Thyroid gland (tissue), 4 donors: ENCODE measurements around the gene AIM2. TPM values are rescaled to one million over a fixed set of nuclear protein-coding genes. Genes with fewer than 3 reads are reported as not detected.

Source experiments
- DNase-seq, 2 donors: peaks; one replicate each; pipeline ENCODE4 v3.0.0-alpha.2; 2019
- H3K27ac ChIP-seq, 3 donors: fragments of 200-600 bp; sonication (generic); 1 replicate in 2 of 3; 2 replicates in 1 of 3; pipeline ENCODE4 v1.5.1; 2016 to 2019; ENCODE audit warnings: mild to moderate bottlenecking in 1 of 3, moderate library complexity in 1 of 3
- H3K27me3 ChIP-seq: fragments of 200-600 bp; sonication (generic); one replicate; pipeline ENCODE4 v1.5.1; 2019
- H3K36me3 ChIP-seq, 2 donors: fragments of 200-600 bp; sonication (generic); one replicate each; pipeline ENCODE4 v1.5.1; 2016 to 2019
- H3K4me1 ChIP-seq, 2 donors: fragments of 200-600 bp; sonication (generic); one replicate each; pipeline ENCODE4 v1.5.1; 2017 to 2019
- H3K4me3 ChIP-seq, 3 donors: fragments of 200-600 bp; sonication (generic); replicated peaks in 1 of 3; 1 replicate in 2 of 3; 2 replicates in 1 of 3; pipeline ENCODE4 v1.5.1; 2016; ENCODE audit warnings: mild to moderate bottlenecking in 1 of 3
- H3K9me3 ChIP-seq: fragments of 200-600 bp; sonication (generic); one replicate; pipeline ENCODE4 v1.5.1; 2017
- CTCF ChIP-seq, 6 experiments: fragments of 200-600 bp in 3 of 6; fragments of 450-650 bp in 3 of 6; sonication (generic) in 3 of 6; IDR thresholded peaks; one replicate each; pipeline ENCODE4 v1.5.1; 2016 to 2019; ENCODE audit warnings: antibody characterized with exemption in 6 of 6, mild to moderate bottlenecking in 2 of 6, inconsistent platforms in 1 of 6, moderate library complexity in 1 of 6
- POLR2A ChIP-seq, 2 donors: fragments of 450-650 bp; IDR thresholded peaks; one replicate each; pipeline ENCODE4 v1.6.1; 2017; ENCODE audit warnings: antibody characterized with exemption in 2 of 2, mild to moderate bottlenecking in 2 of 2, moderate library complexity in 1 of 2
- WGBS, 2 donors: methylation state at CpG; one replicate each; pipeline ENCODE4 v1.1.5; 2017; 5-methylcytosine and 5-hydroxymethylcytosine counted together
- intact Hi-C: fragments of 100-400 bp; cut with DNase I; formaldehyde crosslinking; loops from one replicate; pipeline ENCODE4 v1.15.1; 2023
- total RNA-seq, 4 donors: library from RNA; depleted of rRNA; stranded (reverse); fragments of >200 nt; gene quantifications; one replicate each; pipeline ENCODE4 v1.2.3, GENCODE V29; 2016

AIM2 gene
- total RNA-seq, 4 donors from 2014 or later = 0.22 to 0.34 (median 0.27) TPM; not detected in 1

GRCh38 chr1:159091607-159092031 lies 15.1 kb upstream of the AIM2 start:
- no peak for DNase-seq
- intact Hi-C loops = no loop called here
- Histone ChIP-seq H3K27ac (no peak overlapping the region), H3K4me1 (no peaks in the 10 kb centered on the region), H3K36me3 (no peaks in the 10 kb centered on the region), H3K27me3 (no peaks in the 10 kb centered on the region), H3K4me3 (no peak overlapping the region), H3K9me3 (no peaks in the 10 kb centered on the region)
- WGBS, 2 donors = 78 to 93% methylated on average over 1 of the region's 1 CpG
- TF ChIP-seq POLR2A (IDR thresholded peaks at IDR 0.05) = no peak
- no peak for TF ChIP-seq CTCF (IDR thresholded peaks at IDR 0.05)

DNA sequence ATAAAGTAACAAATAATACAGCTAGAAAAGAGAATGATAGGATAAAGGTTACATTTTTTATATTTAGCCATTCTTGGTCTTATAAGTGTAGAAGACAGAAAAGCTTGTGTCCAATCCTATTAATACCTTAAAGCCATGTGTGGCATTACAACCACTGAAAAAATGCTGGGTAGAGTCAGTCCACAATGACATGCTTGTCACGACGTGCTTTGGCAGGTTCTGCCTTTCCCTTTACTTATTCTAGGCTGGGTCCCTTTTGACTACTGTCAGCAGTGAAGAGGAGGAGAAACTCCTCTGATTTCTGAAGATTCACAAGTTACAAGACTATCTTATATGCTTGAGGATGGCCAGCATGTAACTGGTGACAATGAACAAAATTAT lies 14.6 kb upstream of the AIM2 start:
- TF ChIP-seq CTCF (IDR thresholded peaks at IDR 0.05) (no peak), POLR2A (IDR thresholded peaks at IDR 0.05) (no peak)
- intact Hi-C loops = no loop called here
- no peaks in the 10 kb centered on the region for H3K4me1 ChIP-seq
- H3K9me3 ChIP-seq = no peaks in the 10 kb centered on the region
- H3K27me3 ChIP-seq = no peaks in the 10 kb centered on the region
- 84 to 86% methylated on average over 2 of the region's 2 CpGs for WGBS, 2 donors
- H3K36me3 ChIP-seq = no peaks in the 10 kb centered on the region
- H3K27ac ChIP-seq = no peak overlapping the region
- no peak overlapping the region for H3K4me3 ChIP-seq
- DNase-seq = no peak

DNA sequence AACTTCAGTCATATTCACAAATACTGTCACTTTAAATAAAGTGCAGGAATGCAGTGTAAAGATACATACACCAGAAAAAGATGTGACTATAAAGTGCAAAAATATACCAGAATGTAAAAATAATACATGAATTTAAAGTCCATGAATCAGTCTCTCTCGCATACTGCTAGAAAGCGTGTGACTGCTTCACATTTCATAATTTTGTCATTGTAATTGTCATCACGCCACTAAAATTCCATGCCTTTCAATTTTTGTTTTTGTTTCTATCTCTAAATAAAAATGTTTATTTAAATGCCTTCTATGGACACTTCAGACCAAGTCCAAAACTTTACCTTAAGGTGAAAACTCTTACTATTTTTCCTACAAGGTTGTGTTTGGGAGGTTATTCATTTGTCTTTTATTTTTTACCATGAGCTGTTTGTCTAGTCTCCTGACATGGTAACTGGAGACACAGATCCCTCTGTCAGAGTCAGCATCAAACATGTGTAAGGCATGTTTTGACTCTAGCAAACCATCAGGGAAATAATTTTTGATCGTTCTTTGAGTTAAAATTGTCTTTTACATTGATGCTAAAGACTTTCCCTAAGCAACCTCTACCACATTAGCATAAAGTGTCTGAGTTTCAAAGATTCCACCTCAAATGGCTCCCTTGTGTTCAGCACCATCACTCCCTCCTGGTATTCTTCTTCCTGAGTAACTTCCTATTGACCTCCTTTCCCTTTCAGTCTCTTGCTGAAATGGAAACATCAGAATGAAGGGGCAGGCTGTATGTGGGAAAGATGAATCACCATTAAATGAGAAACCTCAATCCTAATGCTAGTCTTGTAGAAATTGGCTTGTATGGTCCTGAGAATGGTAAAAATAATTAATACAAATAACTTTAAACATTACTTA lies 14.0 kb upstream of the AIM2 start:
- WGBS, 2 donors = 87% methylated on average over 4 of the region's 4 CpGs
- H3K27ac ChIP-seq = no peak overlapping the region
- no peak overlapping the region for H3K4me3 ChIP-seq
- H3K4me1 ChIP-seq = no peaks in the 10 kb centered on the region
- intact Hi-C loops = no loop called here
- H3K9me3 ChIP-seq = no peaks in the 10 kb centered on the region
- H3K27me3 ChIP-seq = no peaks in the 10 kb centered on the region
- no peak for DNase-seq
- no peak for TF ChIP-seq POLR2A (IDR thresholded peaks at IDR 0.05)
- no peak for TF ChIP-seq CTCF (IDR thresholded peaks at IDR 0.05)
- no peaks in the 10 kb centered on the region for H3K36me3 ChIP-seq

GRCh38 chr1:159089184-159089791 lies 12.7 kb upstream of the AIM2 start:
- WGBS, 2 donors = 89 to 90% methylated on average over 4 of the region's 4 CpGs
- H3K9me3 ChIP-seq = no peaks in the 10 kb centered on the region
- no peaks in the 10 kb centered on the region for H3K4me1 ChIP-seq
- intact Hi-C loops = no loop called here
- no peak overlapping the region for H3K27ac ChIP-seq
- H3K27me3 ChIP-seq = no peaks in the 10 kb centered on the region
- H3K4me3 ChIP-seq = no peak overlapping the region
- H3K36me3 ChIP-seq = no peaks in the 10 kb centered on the region
- no peak for DNase-seq
- TF ChIP-seq CTCF (IDR thresholded peaks at IDR 0.05) (peak in 1 of 6 experiments; percentile 42), POLR2A (IDR thresholded peaks at IDR 0.05) (no peak)
